HEK293 (cell line): ENCODE results near the gene MRC2.
A peak's percentile ranks its signal among the peaks of the same experiment; 100 is the strongest.

ENCODE experiments used
- CTCF ChIA-PET: fragments of 350-600 bp; formaldehyde crosslinking; extraction: SDS; loops from one replicate; lab custom pipeline; 2021; ENCODE audit warnings: antibody characterized with exemption; lab: Yijun Ruan, JAX
- POLR2A ChIA-PET: fragments of 300-600 bp; formaldehyde crosslinking; extraction: SDS; loops from one replicate; lab custom pipeline; 2020; ENCODE audit warnings: antibody characterized with exemption, inconsistent platforms; lab: Yijun Ruan, JAX
- H3K27ac ChIP-seq: fragments of 200-500 bp; sonication (Bioruptor generic); 2 replicates; pipeline ENCODE4 v1.5.1; 2014; ENCODE audit warnings: low read depth, low read length, control low read depth, inconsistent platforms; ENCODE audit errors: extremely low read depth
- H3K36me3 ChIP-seq, 2 experiments: fragments of 200-500 bp in 1 of 2; sonication (Bioruptor generic) in 1 of 2; 1 replicate in 1 of 2; 2 replicates in 1 of 2; pipeline ENCODE4 v1.5.1; 2014 to 2017; ENCODE audit warnings: inconsistent platforms in 2 of 2, low read length in 2 of 2; ENCODE audit not compliant: control insufficient read depth in 2 of 2, insufficient read depth in 1 of 2
- H3K4me1 ChIP-seq: fragments of 200-500 bp; sonication (Bioruptor generic); 2 replicates; pipeline ENCODE4 v1.5.1; 2014; ENCODE audit warnings: mild to moderate bottlenecking, low read length, inconsistent platforms; ENCODE audit not compliant: control insufficient read depth, insufficient read depth
- H3K4me3 ChIP-seq: 2 replicates; pipeline ENCODE4 v1.5.1; 2011; ENCODE audit warnings: low read depth, mild to moderate bottlenecking, control low read depth, low read length, moderate library complexity
- H3K9me3 ChIP-seq: fragments of 200-500 bp; sonication (Bioruptor generic); 2 replicates; pipeline ENCODE4 v1.5.1; 2014; ENCODE audit warnings: low read depth, low read length, inconsistent platforms; ENCODE audit not compliant: control insufficient read depth, insufficient read depth
- GLIS1 ChIP-seq: fragments of 450-650 bp; formaldehyde crosslinking; IDR thresholded peaks from 2 replicates; pipeline ENCODE4 v1.5.1; 2016; ENCODE audit warnings: missing biosample characterization, missing genetic modification characterization
- HOXA7 ChIP-seq: sonication (generic); formaldehyde crosslinking; IDR thresholded peaks from 2 replicates; pipeline ENCODE4 v1.8.1; 2022; ENCODE audit warnings: missing genetic modification reagents, borderline replicate concordance
- KLF1 ChIP-seq: fragments of 450-650 bp; formaldehyde crosslinking; IDR thresholded peaks from 2 replicates; pipeline ENCODE4 v1.5.1; 2016; ENCODE audit warnings: missing biosample characterization, missing genetic modification characterization
- KLF9 ChIP-seq: fragments of 450-650 bp; formaldehyde crosslinking; IDR thresholded peaks from 2 replicates; pipeline ENCODE4 v1.5.1; 2016; ENCODE audit warnings: missing biosample characterization, missing genetic modification characterization, low read depth
- MZF1 ChIP-seq: fragments of 450-650 bp; formaldehyde crosslinking; IDR thresholded peaks from 2 replicates; pipeline ENCODE4 v1.5.1; 2017; ENCODE audit warnings: missing biosample characterization, missing genetic modification characterization, borderline replicate concordance
- YY2 ChIP-seq: fragments of 450-650 bp; formaldehyde crosslinking; IDR thresholded peaks from 2 replicates; pipeline ENCODE4 v1.5.1; 2016; ENCODE audit warnings: missing biosample characterization, missing genetic modification characterization
- ZBTB1 ChIP-seq: fragments of 450-650 bp; formaldehyde crosslinking; IDR thresholded peaks from 2 replicates; pipeline ENCODE4 v1.5.1; 2016; ENCODE audit warnings: missing biosample characterization, missing genetic modification characterization
- ZNF223 ChIP-seq: fragments of 450-650 bp; formaldehyde crosslinking; IDR thresholded peaks from 2 replicates; pipeline ENCODE4 v1.5.1; 2016; ENCODE audit warnings: missing biosample characterization, missing genetic modification characterization
- ZNF248 ChIP-seq: fragments of 450-650 bp; formaldehyde crosslinking; IDR thresholded peaks from 2 replicates; pipeline ENCODE4 v1.5.1; 2017; ENCODE audit warnings: missing biosample characterization, missing genetic modification characterization
- ZNF341 ChIP-seq: fragments of 450-650 bp; formaldehyde crosslinking; IDR thresholded peaks from 2 replicates; pipeline ENCODE4; 2016; ENCODE audit warnings: low read depth, missing biosample characterization, missing genetic modification characterization
- ZNF366 ChIP-seq: fragments of 450-650 bp; formaldehyde crosslinking; conservative IDR thresholded peaks from 2 replicates; pipeline ENCODE4 v1.5.1; 2016; ENCODE audit warnings: missing biosample characterization, missing genetic modification characterization
- ZNF600 ChIP-seq: fragments of 450-650 bp; formaldehyde crosslinking; IDR thresholded peaks from 2 replicates; pipeline ENCODE4 v1.5.1; 2016; ENCODE audit warnings: missing biosample characterization, missing genetic modification characterization
- ZNF629 ChIP-seq: fragments of 450-650 bp; formaldehyde crosslinking; IDR thresholded peaks from 2 replicates; pipeline ENCODE4 v1.5.1; 2017; ENCODE audit warnings: missing biosample characterization, missing genetic modification characterization
- ZNF645 ChIP-seq: fragments of 450-650 bp; formaldehyde crosslinking; IDR thresholded peaks from 2 replicates; pipeline ENCODE4; 2016; ENCODE audit warnings: missing biosample characterization, missing genetic modification characterization
- ZNF785 ChIP-seq: fragments of 450-650 bp; formaldehyde crosslinking; IDR thresholded peaks from 2 replicates; pipeline ENCODE4 v1.5.1; 2016; ENCODE audit warnings: missing biosample characterization, missing genetic modification characterization
- TF ChIP-seq, protein P1 (sequence below): fragments of 450-650 bp; formaldehyde crosslinking; IDR thresholded peaks from 2 replicates; pipeline ENCODE4 v1.5.1; 2016; ENCODE audit warnings: missing biosample characterization, missing genetic modification characterization
- TF ChIP-seq, protein P2 (sequence below): fragments of 450-650 bp; formaldehyde crosslinking; IDR thresholded peaks from 2 replicates; pipeline ENCODE4 v1.5.1; 2016; ENCODE audit warnings: missing biosample characterization, missing genetic modification characterization

MRC2 gene

GRCh38 chr17:62722625-62723024 lies 95.2 kb downstream of the MRC2 start (continued):
- TF ChIP-seq YY2 (tag by site-specific recombination) (no peak), KLF1 (no peak)

- no peaks in the 10 kb centered on the region for H3K36me3 ChIP-seq
- H3K4me1 ChIP-seq = peaks cover 4% of the 10 kb centered on the region; the same call in 1 of the 2 replicates
- TF ChIP-seq ZNF223 (tag by site-specific recombination) = no peak
- TF ChIP-seq KLF9 (tag by site-specific recombination) = peak; percentile 84
- no peak for TF ChIP-seq ZNF341 (tag by site-specific recombination)
- TF ChIP-seq MZF1 (tag by site-specific recombination) = no peak
- TF ChIP-seq ZNF600 (tag by site-specific recombination) = peak; percentile 91
- no peak for TF ChIP-seq ZBTB1 (tag by site-specific recombination)
- no peak for TF ChIP-seq ZNF629 (tag by site-specific recombination)
- TF ChIP-seq ZNF248 (tag by site-specific recombination) = no peak
- TF ChIP-seq HOXA7 (CRISPR knock-in tag) = no peak
- 0 out of 2 replicates have a peak, but pooled peaks have one; percentile 24 for TF ChIP-seq GLIS1 (tag by site-specific recombination)
- TF ChIP-seq, protein P1, sequence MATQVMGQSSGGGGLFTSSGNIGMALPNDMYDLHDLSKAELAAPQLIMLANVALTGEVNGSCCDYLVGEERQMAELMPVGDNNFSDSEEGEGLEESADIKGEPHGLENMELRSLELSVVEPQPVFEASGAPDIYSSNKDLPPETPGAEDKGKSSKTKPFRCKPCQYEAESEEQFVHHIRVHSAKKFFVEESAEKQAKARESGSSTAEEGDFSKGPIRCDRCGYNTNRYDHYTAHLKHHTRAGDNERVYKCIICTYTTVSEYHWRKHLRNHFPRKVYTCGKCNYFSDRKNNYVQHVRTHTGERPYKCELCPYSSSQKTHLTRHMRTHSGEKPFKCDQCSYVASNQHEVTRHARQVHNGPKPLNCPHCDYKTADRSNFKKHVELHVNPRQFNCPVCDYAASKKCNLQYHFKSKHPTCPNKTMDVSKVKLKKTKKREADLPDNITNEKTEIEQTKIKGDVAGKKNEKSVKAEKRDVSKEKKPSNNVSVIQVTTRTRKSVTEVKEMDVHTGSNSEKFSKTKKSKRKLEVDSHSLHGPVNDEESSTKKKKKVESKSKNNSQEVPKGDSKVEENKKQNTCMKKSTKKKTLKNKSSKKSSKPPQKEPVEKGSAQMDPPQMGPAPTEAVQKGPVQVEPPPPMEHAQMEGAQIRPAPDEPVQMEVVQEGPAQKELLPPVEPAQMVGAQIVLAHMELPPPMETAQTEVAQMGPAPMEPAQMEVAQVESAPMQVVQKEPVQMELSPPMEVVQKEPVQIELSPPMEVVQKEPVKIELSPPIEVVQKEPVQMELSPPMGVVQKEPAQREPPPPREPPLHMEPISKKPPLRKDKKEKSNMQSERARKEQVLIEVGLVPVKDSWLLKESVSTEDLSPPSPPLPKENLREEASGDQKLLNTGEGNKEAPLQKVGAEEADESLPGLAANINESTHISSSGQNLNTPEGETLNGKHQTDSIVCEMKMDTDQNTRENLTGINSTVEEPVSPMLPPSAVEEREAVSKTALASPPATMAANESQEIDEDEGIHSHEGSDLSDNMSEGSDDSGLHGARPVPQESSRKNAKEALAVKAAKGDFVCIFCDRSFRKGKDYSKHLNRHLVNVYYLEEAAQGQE (tag by site-specific recombination) = peak; percentile 89
- TF ChIP-seq ZNF366 (tag by site-specific recombination) = 0 out of 2 replicates have a peak, but pooled peaks have one; percentile 16
- TF ChIP-seq, protein P2, sequence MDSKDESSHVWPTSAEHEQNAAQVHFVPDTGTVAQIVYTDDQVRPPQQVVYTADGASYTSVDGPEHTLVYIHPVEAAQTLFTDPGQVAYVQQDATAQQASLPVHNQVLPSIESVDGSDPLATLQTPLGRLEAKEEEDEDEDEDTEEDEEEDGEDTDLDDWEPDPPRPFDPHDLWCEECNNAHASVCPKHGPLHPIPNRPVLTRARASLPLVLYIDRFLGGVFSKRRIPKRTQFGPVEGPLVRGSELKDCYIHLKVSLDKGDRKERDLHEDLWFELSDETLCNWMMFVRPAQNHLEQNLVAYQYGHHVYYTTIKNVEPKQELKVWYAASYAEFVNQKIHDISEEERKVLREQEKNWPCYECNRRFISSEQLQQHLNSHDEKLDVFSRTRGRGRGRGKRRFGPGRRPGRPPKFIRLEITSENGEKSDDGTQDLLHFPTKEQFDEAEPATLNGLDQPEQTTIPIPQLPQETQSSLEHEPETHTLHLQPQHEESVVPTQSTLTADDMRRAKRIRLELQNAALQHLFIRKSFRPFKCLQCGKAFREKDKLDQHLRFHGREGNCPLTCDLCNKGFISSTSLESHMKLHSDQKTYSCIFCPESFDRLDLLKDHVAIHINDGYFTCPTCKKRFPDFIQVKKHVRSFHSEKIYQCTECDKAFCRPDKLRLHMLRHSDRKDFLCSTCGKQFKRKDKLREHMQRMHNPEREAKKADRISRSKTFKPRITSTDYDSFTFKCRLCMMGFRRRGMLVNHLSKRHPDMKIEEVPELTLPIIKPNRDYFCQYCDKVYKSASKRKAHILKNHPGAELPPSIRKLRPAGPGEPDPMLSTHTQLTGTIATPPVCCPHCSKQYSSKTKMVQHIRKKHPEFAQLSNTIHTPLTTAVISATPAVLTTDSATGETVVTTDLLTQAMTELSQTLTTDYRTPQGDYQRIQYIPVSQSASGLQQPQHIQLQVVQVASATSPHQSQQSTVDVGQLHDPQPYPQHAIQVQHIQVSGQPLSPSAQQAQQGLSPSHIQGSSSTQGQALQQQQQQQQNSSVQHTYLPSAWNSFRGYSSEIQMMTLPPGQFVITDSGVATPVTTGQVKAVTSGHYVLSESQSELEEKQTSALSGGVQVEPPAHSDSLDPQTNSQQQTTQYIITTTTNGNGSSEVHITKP (tag by site-specific recombination) = peak; percentile 59
- TF ChIP-seq ZNF645 (tag by site-specific recombination) = no peak
- TF ChIP-seq ZNF785 (tag by site-specific recombination) = no peak
- TF ChIP-seq, all 188 proteins: peak for 6
- CTCF ChIA-PET = interaction anchor here (0.6 to 0.7 kb wide), 2 partner anchors 170 to 245 kb away, joined by 3 to 4 read pairs; no protein-coding TSS in a partner anchor
- no peak overlapping the region for H3K4me3 ChIP-seq
- no peak overlapping the region for H3K27ac ChIP-seq
- no peaks in the 10 kb centered on the region for H3K9me3 ChIP-seq
- POLR2A ChIA-PET = interaction anchor here (0.7 kb wide), 2 partner anchors 11 to 688 kb away, joined by 3 to 4 read pairs; no protein-coding TSS in a partner anchor
Measured at GRCh38 chr17:62723842-62724241, 96.4 kb downstream of the MRC2 start.
